ENCODE measurements around the gene SLC27A5. TPM values are rescaled to one million over a fixed set of nuclear protein-coding genes. Genes with fewer than 3 reads are reported as not detected.
A peak's percentile ranks its signal among the peaks of the same experiment; 100 is the strongest.

SLC27A5 gene
- total RNA-seq, 4 donors from 2014 or later, result 10.5 to 17.7 (median 13.4) TPM

DNA sequence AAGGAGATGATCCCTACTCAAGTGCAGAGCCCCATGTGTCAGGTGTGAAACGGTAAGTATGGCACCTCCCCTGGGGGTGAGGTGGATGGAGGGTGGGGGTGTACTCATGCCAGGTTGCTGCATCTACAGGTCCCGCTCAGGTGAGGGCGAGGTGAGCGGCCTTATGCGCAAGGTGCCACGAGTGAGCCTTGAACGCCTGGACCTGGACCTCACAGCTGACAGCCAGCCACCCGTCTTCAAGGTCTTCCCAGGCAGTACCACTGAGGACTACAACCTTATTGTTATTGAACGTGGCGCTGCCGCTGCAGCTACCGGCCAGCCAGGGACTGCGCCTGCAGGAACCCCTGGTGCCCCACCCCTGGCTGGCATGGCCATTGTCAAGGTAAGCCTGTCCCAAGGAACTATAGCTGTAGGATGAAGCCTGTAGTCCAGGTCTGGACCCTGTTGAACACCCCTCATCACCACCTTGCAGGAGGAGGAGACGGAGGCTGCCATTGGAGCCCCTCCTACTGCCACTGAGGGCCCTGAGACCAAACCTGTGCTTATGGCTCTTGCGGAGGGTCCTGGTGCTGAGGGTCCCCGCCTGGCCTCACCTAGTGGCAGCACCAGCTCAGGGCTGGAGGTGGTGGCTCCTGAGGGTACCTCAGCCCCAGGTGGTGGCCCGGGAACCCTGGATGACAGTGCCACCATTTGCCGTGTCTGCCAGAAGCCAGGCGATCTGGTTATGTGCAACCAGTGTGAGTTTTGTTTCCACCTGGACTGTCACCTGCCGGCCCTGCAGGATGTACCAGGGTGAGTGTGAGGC, 37.3 kb upstream of the SLC27A5 start:
- WGBS, 2 donors, result 83 to 94% methylated on average over 10 to 18 of the region's 20 CpGs
- Histone ChIP-seq H3K27me3 (no peaks in the 10 kb centered on the region), H3K4me1 (peaks cover 0 to 47% (median 29%) of the 10 kb centered on the region in 4 donors), H3K9me3 (no peaks in the 10 kb centered on the region), H3K36me3 (peaks cover 8 to 74% (median 42%) of the 10 kb centered on the region in 3 donors), H3K4me3 (no peak overlapping the region), H3K27ac (no peak overlapping the region)
- DNase-seq (ENCODE audit: low spot score in 2 of 2), result no peak
- TF ChIP-seq POLR2A (IDR thresholded peaks at IDR 0.05) (no peak), EP300 (IDR thresholded peaks at IDR 0.05) (no peak)
- TF ChIP-seq, protein P1, sequence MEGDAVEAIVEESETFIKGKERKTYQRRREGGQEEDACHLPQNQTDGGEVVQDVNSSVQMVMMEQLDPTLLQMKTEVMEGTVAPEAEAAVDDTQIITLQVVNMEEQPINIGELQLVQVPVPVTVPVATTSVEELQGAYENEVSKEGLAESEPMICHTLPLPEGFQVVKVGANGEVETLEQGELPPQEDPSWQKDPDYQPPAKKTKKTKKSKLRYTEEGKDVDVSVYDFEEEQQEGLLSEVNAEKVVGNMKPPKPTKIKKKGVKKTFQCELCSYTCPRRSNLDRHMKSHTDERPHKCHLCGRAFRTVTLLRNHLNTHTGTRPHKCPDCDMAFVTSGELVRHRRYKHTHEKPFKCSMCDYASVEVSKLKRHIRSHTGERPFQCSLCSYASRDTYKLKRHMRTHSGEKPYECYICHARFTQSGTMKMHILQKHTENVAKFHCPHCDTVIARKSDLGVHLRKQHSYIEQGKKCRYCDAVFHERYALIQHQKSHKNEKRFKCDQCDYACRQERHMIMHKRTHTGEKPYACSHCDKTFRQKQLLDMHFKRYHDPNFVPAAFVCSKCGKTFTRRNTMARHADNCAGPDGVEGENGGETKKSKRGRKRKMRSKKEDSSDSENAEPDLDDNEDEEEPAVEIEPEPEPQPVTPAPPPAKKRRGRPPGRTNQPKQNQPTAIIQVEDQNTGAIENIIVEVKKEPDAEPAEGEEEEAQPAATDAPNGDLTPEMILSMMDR (IDR thresholded peaks at IDR 0.05), result no peak

DNA sequence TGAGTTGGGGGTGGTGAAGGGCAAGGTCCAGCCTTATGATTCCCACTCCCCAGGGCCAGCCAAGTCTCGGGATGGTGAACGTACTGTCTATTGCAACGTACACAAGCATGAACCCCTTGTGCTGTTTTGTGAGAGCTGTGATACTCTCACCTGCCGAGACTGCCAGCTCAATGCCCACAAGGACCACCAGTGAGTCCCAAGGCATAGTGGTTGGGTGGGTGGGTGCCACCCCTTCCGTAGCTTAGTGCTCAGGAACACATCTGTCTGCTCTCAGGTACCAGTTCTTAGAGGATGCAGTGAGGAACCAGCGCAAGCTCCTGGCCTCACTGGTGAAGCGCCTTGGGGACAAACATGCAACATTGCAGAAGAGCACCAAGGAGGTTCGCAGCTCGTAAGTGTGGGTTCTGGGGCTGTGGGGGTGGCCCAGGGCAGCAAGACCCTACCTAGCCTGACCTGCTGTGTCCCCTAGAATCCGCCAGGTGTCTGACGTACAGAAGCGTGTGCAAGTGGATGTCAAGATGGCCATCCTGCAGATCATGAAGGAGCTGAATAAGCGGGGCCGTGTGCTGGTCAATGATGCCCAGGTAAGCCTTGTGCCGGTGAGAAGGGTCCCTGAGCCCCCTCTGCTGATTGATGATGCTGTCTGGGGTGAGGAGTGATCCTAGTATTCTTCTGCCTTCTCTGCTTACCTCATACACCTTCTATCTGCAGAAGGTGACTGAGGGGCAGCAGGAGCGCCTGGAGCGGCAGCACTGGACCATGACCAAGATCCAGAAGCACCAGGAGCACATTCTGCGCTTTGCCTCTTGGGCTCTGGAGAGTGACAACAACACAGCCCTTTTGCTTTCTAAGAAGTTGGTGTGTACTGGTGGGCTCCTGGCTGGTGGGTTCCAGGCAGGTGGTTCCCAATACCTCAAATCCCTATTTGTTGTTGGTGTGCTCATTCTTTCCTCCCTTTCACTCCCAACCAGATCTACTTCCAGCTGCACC, 35.8 kb upstream of the SLC27A5 start:
- Histone ChIP-seq H3K4me1 (peaks cover 0 to 40% (median 23%) of the 10 kb centered on the region in 4 donors), H3K27ac (no peak overlapping the region), H3K4me3 (no peak overlapping the region), H3K9me3 (no peaks in the 10 kb centered on the region), H3K36me3 (peaks cover 8 to 61% (median 42%) of the 10 kb centered on the region in 3 donors), H3K27me3 (no peaks in the 10 kb centered on the region)
- 82 to 84% methylated on average over 18 of the region's 18 CpGs for WGBS, 2 donors
- TF ChIP-seq, protein P1 (IDR thresholded peaks at IDR 0.05), result no peak
- TF ChIP-seq POLR2A (IDR thresholded peaks at IDR 0.05) (no peak), EP300 (IDR thresholded peaks at IDR 0.05) (no peak)
- DNase-seq (ENCODE audit: low spot score in 2 of 2), result no peak

DNA sequence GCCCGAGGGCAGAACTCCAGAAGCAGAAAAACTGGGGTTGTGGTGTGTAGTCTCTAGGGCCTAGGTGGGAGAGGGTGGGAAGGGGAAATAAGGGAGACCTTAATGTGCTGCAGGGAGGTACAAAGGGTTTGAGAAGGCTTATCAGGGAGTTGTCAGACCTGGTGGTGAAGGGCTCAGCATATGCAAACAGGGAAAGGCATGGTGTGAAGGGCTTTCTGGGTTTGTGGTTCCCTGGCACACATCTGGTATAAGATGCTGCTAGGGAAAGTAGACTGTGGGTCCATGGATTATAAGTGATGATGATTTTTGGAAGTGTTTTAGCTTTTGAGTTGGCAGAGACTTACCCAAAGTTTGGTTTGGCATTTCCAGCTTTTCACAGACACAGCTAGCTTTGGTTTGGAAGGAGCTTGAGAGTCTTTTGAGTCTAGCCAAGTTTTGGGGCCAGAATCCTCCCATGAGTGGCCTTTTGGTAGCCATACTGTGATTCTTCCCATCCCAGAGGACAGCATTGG, 34.3 kb upstream of the SLC27A5 start:
- H3K4me1 ChIP-seq, result peaks cover 0 to 40% (median 23%) of the 10 kb centered on the region in 4 donors
- H3K27me3 ChIP-seq, result no peaks in the 10 kb centered on the region
- peak overlapping the region; percentile 73 to 99 (median 90) for H3K4me3 ChIP-seq
- peaks cover 8 to 46% (median 35%) of the 10 kb centered on the region in 3 donors for H3K36me3 ChIP-seq
- H3K9me3 ChIP-seq, result no peaks in the 10 kb centered on the region
- 22 to 30% methylated on average over 1 of the region's 1 CpG for WGBS, 2 donors
- peak overlapping the region in 1 of 4 donors; percentile 94 for H3K27ac ChIP-seq
- DNase-seq (ENCODE audit: low spot score in 2 of 2), result no peak
- TF ChIP-seq POLR2A (IDR thresholded peaks at IDR 0.05), result no peak
- TF ChIP-seq, protein P1 (IDR thresholded peaks at IDR 0.05), result no peak
- no peak for TF ChIP-seq EP300 (IDR thresholded peaks at IDR 0.05)

DNA sequence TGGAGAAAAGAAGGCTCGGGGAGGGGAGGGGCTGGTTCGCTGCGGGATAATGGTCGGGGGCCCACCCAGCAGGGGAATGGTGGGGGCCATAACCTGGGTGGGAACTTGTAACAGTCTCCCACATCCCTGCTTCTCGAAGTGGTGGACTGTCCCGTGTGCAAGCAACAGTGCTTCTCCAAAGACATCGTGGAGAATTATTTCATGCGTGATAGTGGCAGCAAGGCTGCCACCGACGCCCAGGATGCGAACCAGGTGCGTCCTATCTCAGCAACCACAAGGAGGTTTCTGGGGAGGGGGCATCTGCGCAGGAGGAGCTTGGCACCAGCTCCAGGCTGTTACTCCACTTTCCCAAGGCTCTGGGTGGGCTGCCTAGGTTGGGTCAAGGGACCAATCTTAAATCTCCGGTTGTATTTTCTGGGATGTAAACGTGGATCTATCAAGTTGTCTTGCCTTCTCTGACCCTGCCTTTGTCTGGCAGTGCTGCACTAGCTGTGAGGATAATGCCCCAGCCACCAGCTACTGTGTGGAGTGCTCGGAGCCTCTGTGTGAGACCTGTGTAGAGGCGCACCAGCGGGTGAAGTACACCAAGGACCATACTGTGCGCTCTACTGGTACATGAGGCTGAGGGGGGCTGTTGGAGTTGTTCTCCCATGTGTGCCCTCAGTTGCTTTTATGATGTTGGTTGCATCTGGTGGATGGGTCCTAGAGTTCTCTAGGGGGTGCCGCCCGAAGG, 33.7 kb upstream of the SLC27A5 start:
- DNase-seq (ENCODE audit: low spot score in 2 of 2), result no peak
- Histone ChIP-seq H3K9me3 (no peaks in the 10 kb centered on the region), H3K27me3 (peaks cover 0 to 1% of the 10 kb centered on the region in 2 donors), H3K27ac (peak overlapping the region; percentile 77 to 97 (median 88)), H3K4me3 (peak overlapping the region; percentile 73 to 99 (median 90)), H3K4me1 (peaks cover 0 to 36% (median 23%) of the 10 kb centered on the region in 4 donors), H3K36me3 (peaks cover 8 to 40% (median 29%) of the 10 kb centered on the region in 3 donors)
- whole genome bisulfite sequencing, 2 donors, result 7% methylated on average over 16 to 20 of the region's 21 CpGs
- TF ChIP-seq, protein P1 (IDR thresholded peaks at IDR 0.05), result no peak
- no peak for TF ChIP-seq EP300 (IDR thresholded peaks at IDR 0.05)
- no peak for TF ChIP-seq POLR2A (IDR thresholded peaks at IDR 0.05)

Data from tibial nerve (tissue), 4 donors.